A549 (cell line): ENCODE measurements around the gene NRXN3. TPM values are rescaled to one million over a fixed set of nuclear protein-coding genes. Genes with fewer than 3 reads are reported as not detected.

Experiments
- ATAC-seq, 2 experiments: fragments of 200-7000 bp in 1 of 2; fragments of >200 bp in 1 of 2; cut with Nextera tagmentation in 1 of 2; cut with Tn5 transposase in 1 of 2; 3 replicates each; pipeline versions ENCODE4 v1.8.0 to v1.9.1; 2018 to 2020; ENCODE audit warnings: mild to moderate bottlenecking in 1 of 2, moderate library complexity in 1 of 2
- CTCF ChIA-PET: fragments of 300-600 bp; sonication (Branson Sonifier 250); formaldehyde crosslinking; extraction: SDS; loops from one replicate; lab custom pipeline; 2021; ENCODE audit warnings: antibody characterized with exemption, inconsistent platforms; lab: Yijun Ruan, JAX
- POLR2A ChIA-PET: fragments of 350-600 bp; formaldehyde crosslinking; extraction: SDS; loops from one replicate; lab custom pipeline; 2021; ENCODE audit warnings: antibody characterized with exemption, inconsistent platforms; lab: Yijun Ruan, JAX
- DNase-seq, 2 experiments: peaks; one replicate each; pipeline versions ENCODE4 v3.0.0 to v3.0.0-alpha.2; 2011 to 2016; ENCODE audit warnings: low read depth in 1 of 2, low spot score in 1 of 2
- FAIRE-seq: peaks from 2 replicates; lab custom pipeline; 2011; peaks lifted over from hg19 to GRCh38; lab: Jason Lieb, UNC
- H3K27ac ChIP-seq, 2 experiments: fragments of >200 bp; sonication (Bioruptor Twin); formaldehyde crosslinking; 3 replicates each; pipeline ENCODE4 v1.5.1; 2016 to 2017
- H3K4me1 ChIP-seq: fragments of >200 bp; sonication (Bioruptor Twin); formaldehyde crosslinking; 3 replicates; pipeline ENCODE4 v1.6.1; 2016
- H3K4me2 ChIP-seq: fragments of >200 bp; sonication (Bioruptor Twin); formaldehyde crosslinking; 3 replicates; pipeline ENCODE4 v1.6.1; 2016
- H3K4me3 ChIP-seq: fragments of >200 bp; sonication (Bioruptor Twin); formaldehyde crosslinking; 3 replicates; pipeline ENCODE4 v1.5.1; 2016
- H3K9me3 ChIP-seq: fragments of >200 bp; sonication (Bioruptor Twin); formaldehyde crosslinking; 3 replicates; pipeline ENCODE4 v1.6.1; 2016
- BCL3 ChIP-seq: fragments of >200 bp; sonication (Bioruptor Twin); formaldehyde crosslinking; IDR thresholded peaks from 3 replicates; pipeline ENCODE4 v1.6.1; 2016
- CBX8 ChIP-seq: fragments of 200-600 bp; sonication (generic); IDR thresholded peaks from 2 replicates; pipeline ENCODE4 v1.6.1; 2016
- E2F6 ChIP-seq: IDR thresholded peaks from 2 replicates; pipeline ENCODE4 v1.6.1; 2012; ENCODE audit warnings: low read depth, borderline replicate concordance
- EHF ChIP-seq: fragments of 250-450 bp; sonication (Bioruptor Pico); IDR thresholded peaks from 2 replicates; pipeline ENCODE4 v1.5.0; 2020; ENCODE audit warnings: mild to moderate bottlenecking
- EHMT2 ChIP-seq: fragments of 200-600 bp; sonication (generic); IDR thresholded peaks from 2 replicates; pipeline ENCODE4 v1.6.1; 2016; ENCODE audit warnings: antibody characterized with exemption, low read depth, mild to moderate bottlenecking, moderate library complexity
- EP300 ChIP-seq, 2 experiments: fragments of >200 bp; sonication (Bioruptor Twin); formaldehyde crosslinking; IDR thresholded peaks; 2 replicates in 1 of 2; 3 replicates in 1 of 2; pipeline ENCODE4 v1.6.1; 2016 to 2017
- FOSB ChIP-seq: fragments of 250-450 bp; sonication (Bioruptor Pico); IDR thresholded peaks from 2 replicates; pipeline ENCODE4 v1.5.0; 2020; ENCODE audit warnings: mild to moderate bottlenecking, moderate library complexity
- FOSL2 ChIP-seq, 2 experiments: fragments of 450-650 bp in 1 of 2; fragments of >200 bp in 1 of 2; sonication (Bioruptor Twin) in 1 of 2; formaldehyde crosslinking; IDR thresholded peaks; 2 replicates each; pipeline versions ENCODE4 v1.5.0 to v1.6.1; 2016 to 2020; ENCODE audit warnings: mild to moderate bottlenecking in 1 of 2, moderate library complexity in 1 of 2
- HMGXB4 ChIP-seq: fragments of 250-450 bp; sonication (Bioruptor Pico); IDR thresholded peaks from 2 replicates; pipeline ENCODE4 v1.5.0; 2021; ENCODE audit warnings: mild to moderate bottlenecking, moderate library complexity, borderline replicate concordance
- HOXB5 ChIP-seq: fragments of 250-450 bp; sonication (Bioruptor Pico); IDR thresholded peaks from 2 replicates; pipeline ENCODE4 v1.5.0; 2020; ENCODE audit warnings: mild to moderate bottlenecking, moderate library complexity
- JUN ChIP-seq, 2 experiments: fragments of >200 bp; sonication (Bioruptor Twin); formaldehyde crosslinking; IDR thresholded peaks; 2 replicates in 1 of 2; 3 replicates in 1 of 2; pipeline ENCODE4 v1.6.1; 2016 to 2017
- JUNB ChIP-seq: fragments of >200 bp; sonication (Bioruptor Twin); formaldehyde crosslinking; IDR thresholded peaks from 2 replicates; pipeline ENCODE4 v1.6.1; 2016
- KDM1A ChIP-seq: fragments of 200-600 bp; sonication (generic); IDR thresholded peaks from 2 replicates; pipeline ENCODE4 v1.6.1; 2016; ENCODE audit warnings: low read depth, mild to moderate bottlenecking
- MAFK ChIP-seq: fragments of 450-650 bp; IDR thresholded peaks from 2 replicates; pipeline ENCODE4 v1.6.1; 2014; ENCODE audit not compliant: partially characterized antibody
- MYC ChIP-seq: IDR thresholded peaks from 2 replicates; pipeline ENCODE4 v1.6.1; 2012; ENCODE audit warnings: mild to moderate bottlenecking, inconsistent platforms, low read length, improper control_type of control experiment, borderline replicate concordance
- NR3C1 ChIP-seq: fragments of >200 bp; sonication (Bioruptor Twin); formaldehyde crosslinking; IDR thresholded peaks from 3 replicates; pipeline ENCODE4 v1.6.1; 2017
- PBX3 ChIP-seq: IDR thresholded peaks from 2 replicates; pipeline ENCODE4 v1.6.1; 2012
- PHF8 ChIP-seq: fragments of 200-600 bp; sonication (generic); IDR thresholded peaks from 2 replicates; pipeline ENCODE4 v1.6.1; 2016; ENCODE audit warnings: low read depth, mild to moderate bottlenecking, antibody characterized with exemption, moderate library complexity, borderline replicate concordance
- POLR2A ChIP-seq: IDR thresholded peaks from 2 replicates; pipeline ENCODE4 v1.6.1; 2012; ENCODE audit warnings: mild to moderate bottlenecking, low read length
- POLR2AphosphoS2 ChIP-seq: conservative IDR thresholded peaks from 2 replicates; pipeline ENCODE4 v1.6.1; 2012; ENCODE audit warnings: low read length, improper control_type of control experiment, inconsistent platforms
- RARB ChIP-seq: fragments of 250-450 bp; sonication (Bioruptor Pico); IDR thresholded peaks from 2 replicates; pipeline ENCODE4 v1.8.0; 2021; ENCODE audit warnings: mild to moderate bottlenecking, moderate library complexity
- RCOR1 ChIP-seq: fragments of 150-350 bp; IDR thresholded peaks from 2 replicates; pipeline ENCODE4 v1.6.1; 2014; ENCODE audit warnings: antibody characterized with exemption, low read length, low read depth
- RFX5 ChIP-seq: fragments of 450-650 bp; IDR thresholded peaks from 2 replicates; pipeline ENCODE4 v1.7.1; 2014; ENCODE audit warnings: antibody characterized with exemption, mild to moderate bottlenecking, moderate library complexity
- RNF2 ChIP-seq: fragments of 200-600 bp; sonication (generic); IDR thresholded peaks from 2 replicates; pipeline ENCODE4 v1.6.1; 2016; ENCODE audit warnings: low read depth, mild to moderate bottlenecking, antibody characterized with exemption, moderate library complexity, borderline replicate concordance
- SMC3 ChIP-seq: fragments of >200 bp; sonication (Bioruptor Twin); formaldehyde crosslinking; IDR thresholded peaks from 3 replicates; pipeline ENCODE4 v1.6.1; 2018; ENCODE audit warnings: inconsistent platforms
- TFCP2L1 ChIP-seq: fragments of 250-450 bp; sonication (Bioruptor Pico); IDR thresholded peaks from 2 replicates; pipeline ENCODE4 v1.5.0; 2021; ENCODE audit warnings: mild to moderate bottlenecking
- ZNF302 ChIP-seq: fragments of 250-450 bp; sonication (Bioruptor Pico); IDR thresholded peaks from 2 replicates; pipeline ENCODE4 v1.9.0; 2021; ENCODE audit warnings: inconsistent platforms, mild to moderate bottlenecking, moderate library complexity
- WGBS: methylation state at CpG from one replicate; pipeline ENCODE4 v1.1.6; 2017; ENCODE audit errors: missing lambda C conversion rate; 5-methylcytosine and 5-hydroxymethylcytosine counted together
- polyA plus RNA-seq, 4 experiments: library from polyadenylated mRNA; depleted of rRNA in 3 of 4; stranded (reverse); fragments of >200 nt; fragmentation: RNase III in 1 of 4; extraction: RNeasy Plus Mini Kit Qiagen cat#74134 plus additional on column Dnase treatment in 1 of 4; gene quantifications; 2 replicates in 3 of 4; 3 replicates in 1 of 4; pipeline ENCODE4 v1.2.3, GENCODE V29; 2011 to 2017

Gene NRXN3
- polyA plus RNA-seq, 2 of the 4 experiments (the other 2 are of a cell fraction): 0.62 to 2.3 TPM

GRCh38 chr14:79333198-79333546 lies 1163.0 kb downstream of the NRXN3 start:
- ChIA-PET POLR2A (no interaction called here), CTCF (no interaction called here)
- DNase-seq: no peak
- Histone ChIP-seq H3K4me2 (no peak overlapping the region), H3K9me3 (peaks cover 10% of the 10 kb centered on the region; the same call in 1 of the 3 replicates), H3K4me1 (no peaks in the 10 kb centered on the region), H3K4me3 (no peak overlapping the region), H3K27ac (no peak overlapping the region)
- 3% methylated on average over 1 of the region's 1 CpG for WGBS
- no peak for ATAC-seq
- no peak for TF ChIP-seq ZNF302 (CRISPR knock-in tag)
- no peak for FAIRE-seq

- POLR2A ChIA-PET: no interaction called here
- Histone ChIP-seq H3K4me3 (no peak overlapping the region), H3K9me3 (peaks cover 10% of the 10 kb centered on the region; the same call in 1 of the 3 replicates), H3K4me1 (no peaks in the 10 kb centered on the region), H3K4me2 (no peak overlapping the region), H3K27ac (no peak overlapping the region)
- FAIRE-seq (no peak), ATAC-seq (no peak), DNase-seq (no peak)
- CTCF ChIA-PET: no interaction called here
- no peak for TF ChIP-seq JUNB
- TF ChIP-seq FOSL2 (IDR thresholded peaks at IDR 0.05): no peak
- TF ChIP-seq FOSL2 (CRISPR knock-in tag; IDR thresholded peaks at IDR 0.05): no peak
- no peak for TF ChIP-seq HOXB5
- TF ChIP-seq FOSB (CRISPR knock-in tag): no peak
- no peak for TF ChIP-seq RNF2
- TF ChIP-seq E2F6: no peak
- no peak for TF ChIP-seq PBX3
- TF ChIP-seq RARB (CRISPR knock-in tag): no peak
- TF ChIP-seq MYC: no peak
- no peak for TF ChIP-seq RFX5
- TF ChIP-seq EHF (CRISPR knock-in tag): no peak
- TF ChIP-seq EHMT2: no peak
- TF ChIP-seq KDM1A: no peak
- TF ChIP-seq EP300 (IDR thresholded peaks at IDR 0.05): no peak
- TF ChIP-seq HMGXB4 (CRISPR knock-in tag): no peak
- WGBS: 20% methylated on average over 2 of the region's 2 CpGs
Measured at GRCh38 chr14:79334272-79334671, 1164.1 kb downstream of the NRXN3 start.

GRCh38 chr14:79337761-79338160 lies 1167.6 kb downstream of the NRXN3 start:
- H3K4me3 ChIP-seq: no peak overlapping the region
- WGBS: 39% methylated on average over 3 of the region's 3 CpGs
- peaks cover 10% of the 10 kb centered on the region; the same call in 1 of the 3 replicates for H3K9me3 ChIP-seq
- TF ChIP-seq NR3C1 (no peak), SMC3 (no peak), RNF2 (no peak), KDM1A (no peak)
- H3K4me2 ChIP-seq: no peak overlapping the region
- ATAC-seq: no peak
- ChIA-PET CTCF (no interaction called here), POLR2A (no interaction called here)
- DNase-seq: no peak
- H3K4me1 ChIP-seq: no peaks in the 10 kb centered on the region
- no peak for FAIRE-seq
- no peak overlapping the region for H3K27ac ChIP-seq

GRCh38 chr14:79342942-79343341 lies 1172.8 kb downstream of the NRXN3 start:
- ATAC-seq (no peak), FAIRE-seq (no peak), DNase-seq (no peak)
- WGBS: 31% methylated on average over 5 of the region's 5 CpGs
- Histone ChIP-seq H3K4me2 (no peak overlapping the region), H3K9me3 (no peaks in the 10 kb centered on the region), H3K27ac (no peak overlapping the region), H3K4me3 (no peak overlapping the region), H3K4me1 (no peaks in the 10 kb centered on the region)
- POLR2A ChIA-PET: no interaction called here
- CTCF ChIA-PET: no interaction called here
- TF ChIP-seq BCL3 (no peak), PHF8 (no peak), EHMT2 (no peak), CBX8 (no peak), RNF2 (no peak), FOSB (CRISPR knock-in tag) (no peak), MYC (no peak), POLR2AphosphoS2 (no peak), HOXB5 (no peak), EP300 (IDR thresholded peaks at IDR 0.05) (no peak), RCOR1 (no peak), POLR2A (no peak), JUN (IDR thresholded peaks at IDR 0.05) (no peak), MAFK (no peak), TFCP2L1 (CRISPR knock-in tag) (no peak), NR3C1 (no peak)
